IPS-NIHi7 (cell line): ENCODE measurements around the gene CEP250.

Source experiments
- DNase-seq: peaks from one replicate; pipeline ENCODE4 v3.0.0; 2012; ENCODE audit warnings: mixed read lengths; ENCODE audit errors: extremely low spot score

CEP250 gene

GRCh38 chr20:35561268-35561667 lies 105.9 kb downstream of the CEP250 start:
- peak; percentile 82 for DNase-seq

GRCh38 chr20:35561671-35562070 lies 106.3 kb downstream of the CEP250 start:
- DNase-seq: peak; percentile 67

- DNase-seq: no peak
Observed at GRCh38 chr20:35562541-35563110, 107.2 kb downstream of the CEP250 start.

- DNase-seq: no peak
Observed at GRCh38 chr20:35563834-35564233, 108.4 kb downstream of the CEP250 start.

- DNase-seq: no peak
Observed at GRCh38 chr20:35564905-35565304, 109.5 kb downstream of the CEP250 start.

GRCh38 chr20:35568645-35569044 lies 113.2 kb downstream of the CEP250 start:
- peak; percentile 74 for DNase-seq
